Activated CD8-positive, alpha-beta T cell treated with anti-CD3 and anti-CD28 coated beads, Interleukin-2, amount 10 ng/mL, durations not matched to agents 7 days and 5 days (primary cell): Measurements from ENCODE around the gene FHIP1A. TPM values are rescaled to one million over a fixed set of nuclear protein-coding genes. Genes with fewer than 3 reads are reported as not detected.

Experiments used
- ATAC-seq: fragments of 150-1000 bp; cut with Tn5 transposase; one replicate; pipeline ENCODE4 v1.10.0; 2021; ENCODE audit warnings: moderate library complexity
- CTCF ChIA-PET: fragments of 350-600 bp; sonication (Branson Sonifier 250); formaldehyde crosslinking; loops from one replicate; lab custom pipeline; 2021; ENCODE audit warnings: antibody characterized with exemption; lab: Charles Lee
- POLR2A ChIA-PET: fragments of 350-600 bp; sonication (Branson Sonifier 250); formaldehyde crosslinking; loops from one replicate; lab custom pipeline; 2021; ENCODE audit warnings: antibody characterized with exemption; lab: Charles Lee
- DNase-seq: peaks from one replicate; pipeline ENCODE4 v3.0.0-alpha.2; 2020
- H3K27ac Mint-ChIP-seq: one replicate; pipeline ENCODE4 v1.8.0; 2021; ENCODE audit warnings: mild to moderate bottlenecking, mixed read lengths
- H3K27me3 Mint-ChIP-seq: one replicate; pipeline ENCODE4 v1.8.0; 2021; ENCODE audit warnings: low read depth, mixed read lengths
- H3K36me3 Mint-ChIP-seq: one replicate; pipeline ENCODE4 v1.8.0; 2021; ENCODE audit warnings: low read depth, mixed read lengths
- H3K4me1 Mint-ChIP-seq: one replicate; pipeline ENCODE4 v1.8.0; 2021; ENCODE audit warnings: low read depth, mixed read lengths
- H3K4me3 Mint-ChIP-seq: one replicate; pipeline ENCODE4 v1.8.0; 2021; ENCODE audit warnings: mild to moderate bottlenecking, mixed read lengths
- H3K9me3 Mint-ChIP-seq: one replicate; pipeline ENCODE4 v1.8.0; 2022; ENCODE audit warnings: mixed read lengths; ENCODE audit not compliant: insufficient read depth
- total RNA-seq, 2 experiments: library from RNA; stranded (reverse); gene quantifications; one replicate each; pipeline ENCODE4 v1.2.3, GENCODE V29; 2021

Gene FHIP1A
- total RNA-seq, 2 experiments from 2014 or later = not detected

GRCh38 chr4:151418856-151419255 lies 9.9 kb downstream of the FHIP1A start:
- Mint-ChIP-seq H3K27ac (no peak overlapping the region), H3K4me3 (no peak overlapping the region), H3K36me3 (no peaks in the 10 kb centered on the region), H3K27me3 (peaks cover 29% of the 10 kb centered on the region), H3K4me1 (no peaks in the 10 kb centered on the region), H3K9me3 (no peaks in the 10 kb centered on the region)
- ChIA-PET CTCF (no interaction called here), POLR2A (no interaction called here)
- ATAC-seq (no peak), DNase-seq (no peak)

GRCh38 chr4:151420250-151420807 lies 11.4 kb downstream of the FHIP1A start:
- H3K27ac Mint-ChIP-seq = no peak overlapping the region
- no peaks in the 10 kb centered on the region for H3K4me1 Mint-ChIP-seq
- ATAC-seq = no peak
- H3K9me3 Mint-ChIP-seq = no peaks in the 10 kb centered on the region
- peaks cover 36% of the 10 kb centered on the region for H3K27me3 Mint-ChIP-seq
- no peak for DNase-seq
- ChIA-PET CTCF (no interaction called here), POLR2A (no interaction called here)
- no peaks in the 10 kb centered on the region for H3K36me3 Mint-ChIP-seq
- no peak overlapping the region for H3K4me3 Mint-ChIP-seq

GRCh38 chr4:151422854-151423253 lies 13.9 kb downstream of the FHIP1A start:
- ATAC-seq (no peak), DNase-seq (no peak)
- H3K27ac Mint-ChIP-seq = no peak overlapping the region
- H3K4me1 Mint-ChIP-seq = no peaks in the 10 kb centered on the region
- H3K9me3 Mint-ChIP-seq = no peaks in the 10 kb centered on the region
- CTCF ChIA-PET = no interaction called here
- no peak overlapping the region for H3K4me3 Mint-ChIP-seq
- no peaks in the 10 kb centered on the region for H3K36me3 Mint-ChIP-seq
- peaks cover 39% of the 10 kb centered on the region for H3K27me3 Mint-ChIP-seq
- POLR2A ChIA-PET = no interaction called here

GRCh38 chr4:151426513-151426912 lies 17.5 kb downstream of the FHIP1A start:
- H3K27ac Mint-ChIP-seq = no peak overlapping the region
- no peaks in the 10 kb centered on the region for H3K9me3 Mint-ChIP-seq
- ATAC-seq (no peak), DNase-seq (no peak)
- POLR2A ChIA-PET = no interaction called here
- H3K4me3 Mint-ChIP-seq = no peak overlapping the region
- CTCF ChIA-PET = no interaction called here
- H3K36me3 Mint-ChIP-seq = no peaks in the 10 kb centered on the region
- H3K27me3 Mint-ChIP-seq = peaks cover 38% of the 10 kb centered on the region
- H3K4me1 Mint-ChIP-seq = no peaks in the 10 kb centered on the region

- Mint-ChIP-seq H3K9me3 (no peaks in the 10 kb centered on the region), H3K27me3 (peaks cover 33% of the 10 kb centered on the region), H3K36me3 (no peaks in the 10 kb centered on the region), H3K4me1 (no peaks in the 10 kb centered on the region), H3K27ac (no peak overlapping the region), H3K4me3 (no peak overlapping the region)
- ATAC-seq (no peak), DNase-seq (no peak)
- ChIA-PET POLR2A (no interaction called here), CTCF (no interaction called here)
These were observed 18.3 kb downstream of the FHIP1A start for GRCh38 chr4:151427266-151427665.

- DNase-seq (no peak), ATAC-seq (no peak)
- Mint-ChIP-seq H3K27ac (no peak overlapping the region), H3K9me3 (no peaks in the 10 kb centered on the region), H3K27me3 (peaks cover 32% of the 10 kb centered on the region), H3K4me1 (no peaks in the 10 kb centered on the region), H3K36me3 (no peaks in the 10 kb centered on the region), H3K4me3 (no peak overlapping the region)
- POLR2A ChIA-PET = no interaction called here
- CTCF ChIA-PET = no interaction called here
These were observed 19.4 kb downstream of the FHIP1A start for GRCh38 chr4:151428346-151428745.

GRCh38 chr4:151429957-151430570 lies 21.1 kb downstream of the FHIP1A start:
- no peaks in the 10 kb centered on the region for H3K9me3 Mint-ChIP-seq
- ATAC-seq (no peak), DNase-seq (no peak)
- H3K4me3 Mint-ChIP-seq = no peak overlapping the region
- H3K27me3 Mint-ChIP-seq = peaks cover 22% of the 10 kb centered on the region
- H3K36me3 Mint-ChIP-seq = no peaks in the 10 kb centered on the region
- ChIA-PET CTCF (no interaction called here), POLR2A (no interaction called here)
- H3K4me1 Mint-ChIP-seq = no peaks in the 10 kb centered on the region
- H3K27ac Mint-ChIP-seq = no peak overlapping the region

- Mint-ChIP-seq H3K4me1 (no peaks in the 10 kb centered on the region), H3K27me3 (peaks cover 17% of the 10 kb centered on the region), H3K36me3 (no peaks in the 10 kb centered on the region), H3K9me3 (no peaks in the 10 kb centered on the region), H3K4me3 (no peak overlapping the region), H3K27ac (no peak overlapping the region)
- DNase-seq = no peak
- ChIA-PET CTCF (no interaction called here), POLR2A (no interaction called here)
- ATAC-seq = no peak
These were observed 21.9 kb downstream of the FHIP1A start for GRCh38 chr4:151430740-151431457.

GRCh38 chr4:151431728-151432127 lies 22.8 kb downstream of the FHIP1A start:
- CTCF ChIA-PET = no interaction called here
- ATAC-seq = no peak
- no peak overlapping the region for H3K27ac Mint-ChIP-seq
- H3K27me3 Mint-ChIP-seq = peaks cover 18% of the 10 kb centered on the region
- no peaks in the 10 kb centered on the region for H3K36me3 Mint-ChIP-seq
- no peaks in the 10 kb centered on the region for H3K9me3 Mint-ChIP-seq
- no peaks in the 10 kb centered on the region for H3K4me1 Mint-ChIP-seq
- no peak overlapping the region for H3K4me3 Mint-ChIP-seq
- POLR2A ChIA-PET = no interaction called here
- no peak for DNase-seq

GRCh38 chr4:151432654-151433053 lies 23.7 kb downstream of the FHIP1A start:
- no peak overlapping the region for H3K4me3 Mint-ChIP-seq
- no peaks in the 10 kb centered on the region for H3K4me1 Mint-ChIP-seq
- ATAC-seq (no peak), DNase-seq (no peak)
- no peaks in the 10 kb centered on the region for H3K9me3 Mint-ChIP-seq
- ChIA-PET CTCF (no interaction called here), POLR2A (no interaction called here)
- no peak overlapping the region for H3K27ac Mint-ChIP-seq
- H3K27me3 Mint-ChIP-seq = peaks cover 18% of the 10 kb centered on the region
- no peaks in the 10 kb centered on the region for H3K36me3 Mint-ChIP-seq

- DNase-seq = no peak
- Mint-ChIP-seq H3K9me3 (no peaks in the 10 kb centered on the region), H3K27me3 (peaks cover 17% of the 10 kb centered on the region), H3K4me1 (no peaks in the 10 kb centered on the region), H3K36me3 (no peaks in the 10 kb centered on the region), H3K27ac (no peak overlapping the region), H3K4me3 (no peak overlapping the region)
- no peak for ATAC-seq
- ChIA-PET CTCF (no interaction called here), POLR2A (no interaction called here)
These were observed 25.3 kb downstream of the FHIP1A start for GRCh38 chr4:151434183-151434860.

- CTCF ChIA-PET = no interaction called here
- peaks cover 13% of the 10 kb centered on the region for H3K27me3 Mint-ChIP-seq
- no peak overlapping the region for H3K4me3 Mint-ChIP-seq
- H3K9me3 Mint-ChIP-seq = no peaks in the 10 kb centered on the region
- H3K4me1 Mint-ChIP-seq = no peaks in the 10 kb centered on the region
- no peak overlapping the region for H3K27ac Mint-ChIP-seq
- ATAC-seq (no peak), DNase-seq (no peak)
- no peaks in the 10 kb centered on the region for H3K36me3 Mint-ChIP-seq
- POLR2A ChIA-PET = no interaction called here
These were observed 27.1 kb downstream of the FHIP1A start for GRCh38 chr4:151436093-151436518.
